Astrocyte of the cerebellum (primary cell): ENCODE results near the gene ICAM5.
"Not testable (repeated sequence)": the region's sequence is repeated elsewhere in the genome, so short reads cannot be mapped to it uniquely, and the experiment has no call there.

Experiments
- DNase-seq: peaks from one replicate; pipeline ENCODE4 v3.0.0-alpha.2; 2011; ENCODE audit warnings: low read depth
- H3K4me3 ChIP-seq: 2 replicates; pipeline ENCODE4 v1.5.1; 2011; ENCODE audit warnings: mild to moderate bottlenecking, low read depth, low read length, moderate library complexity
- in situ Hi-C: cut with HindIII; loops from 2 replicates; pipeline ENCODE4 v1.10.0; 2017; ENCODE audit warnings: low sequenced_read_pairs
- TF ChIP-seq, protein P1 (sequence below): IDR thresholded peaks from 2 replicates; pipeline ENCODE4 v1.5.1; 2012; ENCODE audit warnings: low read length, low read depth, moderate library complexity, mild to moderate bottlenecking; ENCODE audit errors: missing control alignments

Gene ICAM5

DNA sequence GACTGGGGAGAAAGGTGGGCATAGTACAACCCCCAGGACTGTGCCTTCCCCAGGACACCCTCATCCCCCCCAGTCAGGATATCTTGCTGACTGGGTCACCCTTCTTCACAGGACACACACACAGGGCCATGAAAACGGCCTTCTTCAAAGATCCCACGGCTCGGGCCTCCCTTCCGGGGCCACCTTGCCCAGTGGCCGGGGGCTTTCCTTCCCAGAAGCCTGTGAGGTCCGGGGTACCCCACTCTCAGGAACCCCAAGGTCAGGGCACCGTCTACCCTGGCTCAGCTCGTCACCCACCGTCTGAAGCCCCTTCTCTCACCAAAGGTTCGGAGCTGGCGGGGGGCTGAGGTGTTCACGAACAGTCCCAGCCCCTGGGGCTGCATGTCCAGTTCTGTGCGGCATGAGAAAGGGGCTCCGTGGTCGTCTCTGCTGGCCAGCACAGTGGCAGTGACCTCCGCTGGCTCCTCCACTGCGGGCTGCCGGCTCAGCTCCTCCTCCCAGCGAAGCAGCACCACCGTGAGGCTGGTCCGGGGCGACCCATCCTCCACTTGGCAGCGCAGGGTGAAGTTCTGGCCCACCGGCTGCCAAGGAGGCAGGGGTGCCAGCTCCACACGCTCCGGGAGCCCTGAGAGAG, 45.7 kb downstream of the ICAM5 start:
- TF ChIP-seq, protein P1, sequence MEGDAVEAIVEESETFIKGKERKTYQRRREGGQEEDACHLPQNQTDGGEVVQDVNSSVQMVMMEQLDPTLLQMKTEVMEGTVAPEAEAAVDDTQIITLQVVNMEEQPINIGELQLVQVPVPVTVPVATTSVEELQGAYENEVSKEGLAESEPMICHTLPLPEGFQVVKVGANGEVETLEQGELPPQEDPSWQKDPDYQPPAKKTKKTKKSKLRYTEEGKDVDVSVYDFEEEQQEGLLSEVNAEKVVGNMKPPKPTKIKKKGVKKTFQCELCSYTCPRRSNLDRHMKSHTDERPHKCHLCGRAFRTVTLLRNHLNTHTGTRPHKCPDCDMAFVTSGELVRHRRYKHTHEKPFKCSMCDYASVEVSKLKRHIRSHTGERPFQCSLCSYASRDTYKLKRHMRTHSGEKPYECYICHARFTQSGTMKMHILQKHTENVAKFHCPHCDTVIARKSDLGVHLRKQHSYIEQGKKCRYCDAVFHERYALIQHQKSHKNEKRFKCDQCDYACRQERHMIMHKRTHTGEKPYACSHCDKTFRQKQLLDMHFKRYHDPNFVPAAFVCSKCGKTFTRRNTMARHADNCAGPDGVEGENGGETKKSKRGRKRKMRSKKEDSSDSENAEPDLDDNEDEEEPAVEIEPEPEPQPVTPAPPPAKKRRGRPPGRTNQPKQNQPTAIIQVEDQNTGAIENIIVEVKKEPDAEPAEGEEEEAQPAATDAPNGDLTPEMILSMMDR: no peak
- in situ Hi-C loops: no loop called here
- no peak for DNase-seq
- peak overlapping the region; percentile 68 for H3K4me3 ChIP-seq

DNA sequence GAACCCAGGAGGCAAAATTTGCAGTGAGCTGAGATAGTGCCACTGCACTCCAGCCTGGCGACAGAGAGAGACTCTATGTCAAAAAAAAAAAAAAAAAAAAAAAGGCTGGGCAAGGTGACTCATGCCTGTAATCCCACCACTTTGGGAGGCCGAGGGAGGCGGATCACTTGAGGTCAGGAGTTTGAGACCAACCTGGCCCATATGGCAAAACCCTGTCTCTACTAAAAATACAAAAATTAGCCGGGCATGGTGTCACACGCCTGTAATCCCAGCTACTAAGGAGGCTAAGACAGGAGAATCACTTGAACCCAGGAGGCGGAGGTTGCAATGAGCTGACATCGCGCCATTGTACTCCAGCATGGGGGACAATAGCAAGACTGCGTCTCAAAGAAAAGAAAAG, 47.0 kb downstream of the ICAM5 start:
- H3K4me3 ChIP-seq, DNase-seq, in situ Hi-C loops: not testable (repeated sequence)

- in situ Hi-C loops: no loop called here
- TF ChIP-seq, protein P1: no peak
- no peak overlapping the region for H3K4me3 ChIP-seq
- DNase-seq: no peak
These were observed 49.2 kb downstream of the ICAM5 start for GRCh38 chr19:10338940-10339339.

DNA sequence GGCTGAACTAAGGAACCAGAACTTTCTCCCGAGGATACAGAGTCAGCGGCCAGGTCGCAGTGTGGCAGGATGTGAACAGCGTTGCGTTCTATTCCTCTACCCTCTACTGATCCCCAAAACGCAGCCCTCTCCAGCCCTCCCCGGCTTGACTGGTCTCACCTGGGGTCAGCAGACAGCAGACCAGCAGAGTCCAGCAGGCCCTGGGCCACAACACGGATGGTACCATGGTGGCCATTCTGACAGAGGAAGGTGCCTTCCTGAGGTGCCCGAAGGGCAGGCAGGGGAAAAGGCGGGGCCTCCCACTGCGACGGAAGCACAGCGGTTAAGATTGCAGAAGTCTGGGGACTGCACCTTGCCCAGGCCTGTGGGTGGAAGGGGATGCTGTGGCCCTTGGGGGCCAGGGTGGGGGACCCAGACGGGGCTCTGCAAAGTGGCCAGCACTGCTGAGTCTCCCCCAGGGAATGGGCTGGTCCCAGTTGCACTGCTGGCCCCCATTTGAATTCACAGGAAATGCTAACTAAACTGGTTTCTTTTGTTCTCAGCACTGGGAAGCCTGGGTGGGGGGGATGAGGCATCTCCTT, 49.7 kb downstream of the ICAM5 start, which contains the start of gene ICAM3:
TSS of gene ICAM3 (minus strand) at position 245 of the 581 bp plus-strand sequence. CDS start at position 235, 10 bp downstream.
- TF ChIP-seq, protein P1: no peak
- H3K4me3 ChIP-seq: no peak within 1 kb of the TSS
- in situ Hi-C loops: no loop called here
- no peak for DNase-seq

- TF ChIP-seq, protein P1: no peak
These were observed 50.2 kb downstream of the ICAM5 start for GRCh38 chr19:10339977-10340376.

DNA sequence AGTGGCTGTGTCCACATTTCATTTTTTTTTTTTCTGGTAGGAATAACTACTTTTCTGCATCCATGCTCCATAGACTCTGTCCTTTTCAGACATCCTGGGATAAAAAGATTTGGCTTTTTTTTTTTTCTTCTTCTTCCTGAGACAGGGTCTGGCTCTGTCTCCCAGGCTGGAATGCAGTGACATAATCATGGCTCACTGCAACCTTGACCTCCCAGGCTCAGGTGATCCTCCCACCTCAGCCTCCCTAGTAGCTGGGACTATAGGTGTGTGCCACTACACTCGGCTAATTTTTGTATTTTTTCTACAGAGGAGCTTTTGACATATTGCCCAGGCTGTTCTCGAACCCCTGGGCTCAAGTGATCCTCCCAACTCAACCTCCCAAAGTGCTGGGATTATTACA, 53.7 kb downstream of the ICAM5 start:
- in situ Hi-C loops: no loop called here
- H3K4me3 ChIP-seq: no peak overlapping the region
- DNase-seq: no peak
- TF ChIP-seq, protein P1: no peak

More at GRCh38 chr19:10339977-10340376, 50.2 kb downstream of the ICAM5 start:
- DNase-seq: no peak
- in situ Hi-C loops: no loop called here
- H3K4me3 ChIP-seq: no peak overlapping the region

- H3K4me3 ChIP-seq: no peak overlapping the region
- no peak for DNase-seq
- in situ Hi-C loops: no loop called here
- TF ChIP-seq, protein P1: no peak
These were observed 55.0 kb downstream of the ICAM5 start for GRCh38 chr19:10344780-10345179.
